ENCODE data around the gene COG7.

COG7 gene

DNA sequence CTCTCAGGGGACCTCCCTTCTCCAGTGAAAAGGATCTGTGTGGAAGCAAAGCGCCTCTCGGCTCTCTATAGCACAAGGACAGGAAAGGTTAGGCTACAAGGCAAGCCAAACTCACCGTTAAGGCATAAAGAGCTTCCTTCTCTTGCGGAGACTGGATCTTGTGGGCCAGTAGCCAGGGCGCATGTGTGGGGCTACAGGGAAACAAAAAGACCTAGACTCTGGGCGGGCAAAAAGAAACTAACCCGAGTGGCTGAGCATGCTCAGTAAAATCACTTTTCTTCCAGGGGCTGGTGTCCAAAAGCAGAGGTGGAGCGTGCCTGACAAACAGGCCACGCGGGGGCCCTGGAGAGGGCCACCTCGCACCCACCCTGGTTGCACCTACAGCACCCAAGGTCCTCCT lies 41.2 kb upstream of the COG7 start:
- Histone ChIP-seq H3K27ac (ENCODE audit: extremely low read depth, low read depth, low read length) (no peak overlapping the region), H3K36me3 (ENCODE audit: control insufficient read depth in 2 of 2, insufficient read depth in 1 of 2, low read length in 2 of 2) (peaks cover 29 to 69% of the 10 kb centered on the region in 2 experiments; a peak in 2 of 3 replicates), H3K4me3 (ENCODE audit: low read depth, low read length) (no peak overlapping the region), H3K9me3 (ENCODE audit: control insufficient read depth, insufficient read depth, low read depth, low read length) (no peaks in the 10 kb centered on the region), H3K4me1 (ENCODE audit: control insufficient read depth, insufficient read depth, low read length) (no peaks in the 10 kb centered on the region; the same call in 1 of the 2 replicates)
- TF ChIP-seq ZNF473 (tag by site-specific recombination; IDR thresholded peaks at IDR 0.05) (no peak), ZNF610 (tag by site-specific recombination; IDR thresholded peaks at IDR 0.05; ENCODE audit: borderline replicate concordance) (no peak), SETDB1 (IDR thresholded peaks at IDR 0.05; ENCODE audit: insufficient read length, low read length) (no peak), WT1 (tag by site-specific recombination; IDR thresholded peaks at IDR 0.05) (no peak), ZNF335 (tag by site-specific recombination; conservative IDR thresholded peaks at IDR 0.05) (no peak), YY2 (tag by site-specific recombination; IDR thresholded peaks at IDR 0.05) (no peak), ZNF2 (tag by site-specific recombination; IDR thresholded peaks at IDR 0.05) (no peak), ZNF184 (tag by site-specific recombination; IDR thresholded peaks at IDR 0.05) (no peak)
- TF ChIP-seq, protein P1, sequence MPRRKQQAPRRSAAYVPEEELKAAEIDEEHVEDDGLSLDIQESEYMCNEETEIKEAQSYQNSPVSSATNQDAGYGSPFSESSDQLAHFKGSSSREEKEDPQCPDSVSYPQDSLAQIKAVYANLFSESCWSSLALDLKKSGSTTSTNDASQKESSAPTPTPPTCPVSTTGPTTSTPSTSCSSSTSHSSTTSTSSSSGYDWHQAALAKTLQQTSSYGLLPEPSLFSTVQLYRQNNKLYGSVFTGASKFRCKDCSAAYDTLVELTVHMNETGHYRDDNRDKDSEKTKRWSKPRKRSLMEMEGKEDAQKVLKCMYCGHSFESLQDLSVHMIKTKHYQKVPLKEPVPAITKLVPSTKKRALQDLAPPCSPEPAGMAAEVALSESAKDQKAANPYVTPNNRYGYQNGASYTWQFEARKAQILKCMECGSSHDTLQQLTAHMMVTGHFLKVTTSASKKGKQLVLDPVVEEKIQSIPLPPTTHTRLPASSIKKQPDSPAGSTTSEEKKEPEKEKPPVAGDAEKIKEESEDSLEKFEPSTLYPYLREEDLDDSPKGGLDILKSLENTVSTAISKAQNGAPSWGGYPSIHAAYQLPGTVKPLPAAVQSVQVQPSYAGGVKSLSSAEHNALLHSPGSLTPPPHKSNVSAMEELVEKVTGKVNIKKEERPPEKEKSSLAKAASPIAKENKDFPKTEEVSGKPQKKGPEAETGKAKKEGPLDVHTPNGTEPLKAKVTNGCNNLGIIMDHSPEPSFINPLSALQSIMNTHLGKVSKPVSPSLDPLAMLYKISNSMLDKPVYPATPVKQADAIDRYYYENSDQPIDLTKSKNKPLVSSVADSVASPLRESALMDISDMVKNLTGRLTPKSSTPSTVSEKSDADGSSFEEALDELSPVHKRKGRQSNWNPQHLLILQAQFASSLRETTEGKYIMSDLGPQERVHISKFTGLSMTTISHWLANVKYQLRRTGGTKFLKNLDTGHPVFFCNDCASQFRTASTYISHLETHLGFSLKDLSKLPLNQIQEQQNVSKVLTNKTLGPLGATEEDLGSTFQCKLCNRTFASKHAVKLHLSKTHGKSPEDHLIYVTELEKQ (tag by site-specific recombination; IDR thresholded peaks at IDR 0.05; ENCODE audit: borderline replicate concordance), result no peak
- TF ChIP-seq, protein P2, sequence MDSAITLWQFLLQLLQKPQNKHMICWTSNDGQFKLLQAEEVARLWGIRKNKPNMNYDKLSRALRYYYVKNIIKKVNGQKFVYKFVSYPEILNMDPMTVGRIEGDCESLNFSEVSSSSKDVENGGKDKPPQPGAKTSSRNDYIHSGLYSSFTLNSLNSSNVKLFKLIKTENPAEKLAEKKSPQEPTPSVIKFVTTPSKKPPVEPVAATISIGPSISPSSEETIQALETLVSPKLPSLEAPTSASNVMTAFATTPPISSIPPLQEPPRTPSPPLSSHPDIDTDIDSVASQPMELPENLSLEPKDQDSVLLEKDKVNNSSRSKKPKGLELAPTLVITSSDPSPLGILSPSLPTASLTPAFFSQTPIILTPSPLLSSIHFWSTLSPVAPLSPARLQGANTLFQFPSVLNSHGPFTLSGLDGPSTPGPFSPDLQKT (IDR thresholded peaks at IDR 0.05; ENCODE audit: borderline replicate concordance, low read depth, low read length), result no peak
- TF ChIP-seq, protein P3, sequence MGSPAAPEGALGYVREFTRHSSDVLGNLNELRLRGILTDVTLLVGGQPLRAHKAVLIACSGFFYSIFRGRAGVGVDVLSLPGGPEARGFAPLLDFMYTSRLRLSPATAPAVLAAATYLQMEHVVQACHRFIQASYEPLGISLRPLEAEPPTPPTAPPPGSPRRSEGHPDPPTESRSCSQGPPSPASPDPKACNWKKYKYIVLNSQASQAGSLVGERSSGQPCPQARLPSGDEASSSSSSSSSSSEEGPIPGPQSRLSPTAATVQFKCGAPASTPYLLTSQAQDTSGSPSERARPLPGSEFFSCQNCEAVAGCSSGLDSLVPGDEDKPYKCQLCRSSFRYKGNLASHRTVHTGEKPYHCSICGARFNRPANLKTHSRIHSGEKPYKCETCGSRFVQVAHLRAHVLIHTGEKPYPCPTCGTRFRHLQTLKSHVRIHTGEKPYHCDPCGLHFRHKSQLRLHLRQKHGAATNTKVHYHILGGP (tag by site-specific recombination; IDR thresholded peaks at IDR 0.05), result no peak
- CTCF ChIA-PET, result no interaction called here
- POLR2A ChIA-PET, result no interaction called here

DNA sequence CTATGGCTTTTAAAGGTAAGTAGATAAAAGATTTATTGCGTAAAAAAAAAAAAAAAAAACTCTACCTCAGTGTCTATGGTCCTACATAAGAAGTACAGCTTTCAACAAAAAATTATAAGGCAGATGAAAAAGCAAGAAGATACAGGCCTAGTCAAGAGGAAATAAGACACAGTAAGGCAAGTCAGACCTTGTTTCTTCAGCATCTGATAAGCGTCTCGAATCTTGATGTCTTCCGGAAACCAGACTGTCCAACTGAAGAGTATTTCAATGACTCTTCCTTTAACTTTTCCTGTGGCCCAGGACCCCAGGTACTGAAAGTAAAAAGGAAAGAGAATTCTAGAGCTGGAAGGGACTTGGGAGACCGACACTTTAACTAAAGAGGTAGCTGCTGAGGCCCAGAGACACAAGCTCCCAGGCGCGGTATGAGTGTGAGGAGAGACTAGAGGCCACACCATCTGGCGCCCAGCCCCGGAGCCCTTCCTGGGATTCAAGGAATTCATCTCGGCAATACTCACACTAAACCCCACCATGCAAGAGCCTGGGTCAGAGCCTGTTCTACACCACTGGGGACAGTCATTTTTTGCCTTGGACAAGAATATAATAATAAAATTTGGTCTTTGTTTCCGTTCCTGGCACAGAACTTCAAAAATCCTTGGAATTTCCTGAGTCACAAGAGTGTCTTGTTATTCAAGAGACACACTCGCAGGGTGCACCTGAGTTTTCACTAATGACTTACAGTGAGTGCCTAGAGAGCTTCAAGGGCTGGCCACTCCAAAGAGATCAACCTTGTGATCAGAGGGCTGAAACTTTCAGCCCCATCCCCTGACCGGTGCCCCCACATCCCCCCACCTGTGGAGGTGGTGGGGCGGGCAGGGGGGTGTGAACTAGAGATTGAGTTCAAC lies 38.8 kb upstream of the COG7 start:
- Histone ChIP-seq H3K4me1 (ENCODE audit: control insufficient read depth, insufficient read depth, low read length) (no peaks in the 10 kb centered on the region), H3K27ac (ENCODE audit: extremely low read depth, low read depth, low read length) (no peak overlapping the region), H3K36me3 (ENCODE audit: control insufficient read depth in 2 of 2, insufficient read depth in 1 of 2, low read length in 2 of 2) (peaks cover 30 to 92% of the 10 kb centered on the region in 2 experiments; a peak in 2 of 3 replicates), H3K9me3 (ENCODE audit: control insufficient read depth, insufficient read depth, low read depth, low read length) (no peaks in the 10 kb centered on the region), H3K4me3 (ENCODE audit: low read depth, low read length) (no peak overlapping the region)
- ChIA-PET CTCF (interaction anchor here (0.7 to 1.7 kb wide), 3 partner anchors 10 to 86 kb away, joined by 3 to 9 read pairs (median 4); no protein-coding TSS in a partner anchor), POLR2A (no interaction called here)
- no peak for TF ChIP-seq ZNF621 (tag by site-specific recombination; IDR thresholded peaks at IDR 0.05)
- no peak for TF ChIP-seq OVOL3 (tag by site-specific recombination; IDR thresholded peaks at IDR 0.05)
- no peak for TF ChIP-seq ZNF174 (tag by site-specific recombination; IDR thresholded peaks at IDR 0.05)
- TF ChIP-seq ZNF37A (tag by site-specific recombination; IDR thresholded peaks at IDR 0.05), result no peak
- no peak for TF ChIP-seq EGR2 (tag by site-specific recombination; IDR thresholded peaks at IDR 0.05; ENCODE audit: low read depth)
- TF ChIP-seq ZSCAN16 (tag by site-specific recombination; IDR thresholded peaks at IDR 0.05), result no peak
- TF ChIP-seq ZNF837 (tag by site-specific recombination; IDR thresholded peaks at IDR 0.05), result no peak
- TF ChIP-seq, protein P4, sequence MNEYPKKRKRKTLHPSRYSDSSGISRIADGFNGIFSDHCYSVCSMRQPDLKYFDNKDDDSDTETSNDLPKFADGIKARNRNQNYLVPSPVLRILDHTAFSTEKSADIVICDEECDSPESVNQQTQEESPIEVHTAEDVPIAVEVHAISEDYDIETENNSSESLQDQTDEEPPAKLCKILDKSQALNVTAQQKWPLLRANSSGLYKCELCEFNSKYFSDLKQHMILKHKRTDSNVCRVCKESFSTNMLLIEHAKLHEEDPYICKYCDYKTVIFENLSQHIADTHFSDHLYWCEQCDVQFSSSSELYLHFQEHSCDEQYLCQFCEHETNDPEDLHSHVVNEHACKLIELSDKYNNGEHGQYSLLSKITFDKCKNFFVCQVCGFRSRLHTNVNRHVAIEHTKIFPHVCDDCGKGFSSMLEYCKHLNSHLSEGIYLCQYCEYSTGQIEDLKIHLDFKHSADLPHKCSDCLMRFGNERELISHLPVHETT (tag by site-specific recombination; IDR thresholded peaks at IDR 0.05), result no peak
- no peak for TF ChIP-seq ZNF350 (tag by site-specific recombination; IDR thresholded peaks at IDR 0.05)
- TF ChIP-seq ZNF146 (tag by site-specific recombination; IDR thresholded peaks at IDR 0.05), result no peak
- no peak for TF ChIP-seq ZNF747 (tag by site-specific recombination; IDR thresholded peaks at IDR 0.05)
- TF ChIP-seq, protein P5, sequence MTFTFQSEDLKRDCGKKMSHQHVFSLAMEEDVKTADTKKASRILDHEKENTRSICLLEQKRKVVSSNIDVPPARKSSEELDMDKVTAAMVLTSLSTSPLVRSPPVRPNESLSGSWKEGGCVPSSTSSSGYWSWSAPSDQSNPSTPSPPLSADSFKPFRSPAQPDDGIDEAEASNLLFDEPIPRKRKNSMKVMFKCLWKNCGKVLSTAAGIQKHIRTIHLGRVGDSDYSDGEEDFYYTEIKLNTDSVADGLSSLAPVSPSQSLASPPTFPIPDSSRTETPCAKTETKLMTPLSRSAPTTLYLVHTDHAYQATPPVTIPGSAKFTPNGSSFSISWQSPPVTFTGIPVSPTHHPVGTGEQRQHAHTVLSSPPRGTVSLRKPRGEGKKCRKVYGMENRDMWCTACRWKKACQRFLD (tag by site-specific recombination; IDR thresholded peaks at IDR 0.05), result no peak
